A549 (cell line): ENCODE measurements around the gene ZNF831. TPM values are rescaled to one million over a fixed set of nuclear protein-coding genes. Genes with fewer than 3 reads are reported as not detected.

ENCODE experiments used
- ATAC-seq, 2 experiments: fragments of 200-7000 bp in 1 of 2; fragments of >200 bp in 1 of 2; cut with Nextera tagmentation in 1 of 2; cut with Tn5 transposase in 1 of 2; 3 replicates each; pipeline versions ENCODE4 v1.8.0 to v1.9.1; 2018 to 2020; ENCODE audit warnings: mild to moderate bottlenecking in 1 of 2, moderate library complexity in 1 of 2
- CTCF ChIA-PET: fragments of 300-600 bp; sonication (Branson Sonifier 250); formaldehyde crosslinking; extraction: SDS; loops from one replicate; lab custom pipeline; 2021; ENCODE audit warnings: antibody characterized with exemption, inconsistent platforms; lab: Yijun Ruan, JAX
- POLR2A ChIA-PET: fragments of 350-600 bp; formaldehyde crosslinking; extraction: SDS; loops from one replicate; lab custom pipeline; 2021; ENCODE audit warnings: antibody characterized with exemption, inconsistent platforms; lab: Yijun Ruan, JAX
- DNase-seq, 2 experiments: peaks; one replicate each; pipeline versions ENCODE4 v3.0.0 to v3.0.0-alpha.2; 2011 to 2016; ENCODE audit warnings: low read depth in 1 of 2, low spot score in 1 of 2
- FAIRE-seq: peaks from 2 replicates; lab custom pipeline; 2011; peaks lifted over from hg19 to GRCh38; lab: Jason Lieb, UNC
- H3K27ac ChIP-seq, 2 experiments: fragments of >200 bp; sonication (Bioruptor Twin); formaldehyde crosslinking; 3 replicates each; pipeline ENCODE4 v1.5.1; 2016 to 2017
- H3K4me1 ChIP-seq: fragments of >200 bp; sonication (Bioruptor Twin); formaldehyde crosslinking; 3 replicates; pipeline ENCODE4 v1.6.1; 2016
- H3K4me2 ChIP-seq: fragments of >200 bp; sonication (Bioruptor Twin); formaldehyde crosslinking; 3 replicates; pipeline ENCODE4 v1.6.1; 2016
- H3K4me3 ChIP-seq: fragments of >200 bp; sonication (Bioruptor Twin); formaldehyde crosslinking; 3 replicates; pipeline ENCODE4 v1.5.1; 2016
- H3K9me3 ChIP-seq: fragments of >200 bp; sonication (Bioruptor Twin); formaldehyde crosslinking; 3 replicates; pipeline ENCODE4 v1.6.1; 2016
- BHLHE40 ChIP-seq: IDR thresholded peaks from 2 replicates; pipeline ENCODE4 v1.6.1; 2012; ENCODE audit warnings: low read depth, low read length, inconsistent platforms
- CBX2 ChIP-seq: fragments of 200-600 bp; sonication (generic); IDR thresholded peaks from 2 replicates; pipeline ENCODE4 v1.6.1; 2016; ENCODE audit warnings: low read depth, mild to moderate bottlenecking, borderline replicate concordance
- CBX8 ChIP-seq: fragments of 200-600 bp; sonication (generic); IDR thresholded peaks from 2 replicates; pipeline ENCODE4 v1.6.1; 2016
- EHMT2 ChIP-seq: fragments of 200-600 bp; sonication (generic); IDR thresholded peaks from 2 replicates; pipeline ENCODE4 v1.6.1; 2016; ENCODE audit warnings: antibody characterized with exemption, low read depth, mild to moderate bottlenecking, moderate library complexity
- GATA3 ChIP-seq: IDR thresholded peaks from 2 replicates; pipeline ENCODE4 v1.6.1; 2012; ENCODE audit warnings: borderline replicate concordance
- HEYL ChIP-seq: fragments of 250-450 bp; sonication (Bioruptor Pico); IDR thresholded peaks from 2 replicates; pipeline ENCODE4 v1.8.0; 2021; ENCODE audit warnings: mild to moderate bottlenecking, moderate library complexity
- JUN ChIP-seq, 2 experiments: fragments of >200 bp; sonication (Bioruptor Twin); formaldehyde crosslinking; IDR thresholded peaks; 2 replicates in 1 of 2; 3 replicates in 1 of 2; pipeline ENCODE4 v1.6.1; 2016 to 2017
- MAFK ChIP-seq: fragments of 450-650 bp; IDR thresholded peaks from 2 replicates; pipeline ENCODE4 v1.6.1; 2014; ENCODE audit not compliant: partially characterized antibody
- NFE2L2 ChIP-seq: fragments of 150-350 bp; conservative IDR thresholded peaks from 2 replicates; pipeline ENCODE4 v1.6.1; 2014; ENCODE audit warnings: low read length
- NPAS2 ChIP-seq: fragments of 250-450 bp; sonication (Bioruptor Pico); IDR thresholded peaks from 2 replicates; pipeline ENCODE4 v1.8.0; 2022; ENCODE audit warnings: mild to moderate bottlenecking, moderate library complexity, borderline replicate concordance
- POLR2AphosphoS2 ChIP-seq: conservative IDR thresholded peaks from 2 replicates; pipeline ENCODE4 v1.6.1; 2012; ENCODE audit warnings: low read length, improper control_type of control experiment, inconsistent platforms
- RARB ChIP-seq: fragments of 250-450 bp; sonication (Bioruptor Pico); IDR thresholded peaks from 2 replicates; pipeline ENCODE4 v1.8.0; 2021; ENCODE audit warnings: mild to moderate bottlenecking, moderate library complexity
- RNF2 ChIP-seq: fragments of 200-600 bp; sonication (generic); IDR thresholded peaks from 2 replicates; pipeline ENCODE4 v1.6.1; 2016; ENCODE audit warnings: low read depth, mild to moderate bottlenecking, antibody characterized with exemption, moderate library complexity, borderline replicate concordance
- SMC3 ChIP-seq: fragments of >200 bp; sonication (Bioruptor Twin); formaldehyde crosslinking; IDR thresholded peaks from 3 replicates; pipeline ENCODE4 v1.6.1; 2018; ENCODE audit warnings: inconsistent platforms
- TP53 ChIP-seq: fragments of 250-450 bp; sonication (Bioruptor Pico); IDR thresholded peaks from 2 replicates; pipeline ENCODE4 v1.5.0; 2021; ENCODE audit warnings: mild to moderate bottlenecking, moderate library complexity
- ZC3H11A ChIP-seq: fragments of 450-650 bp; IDR thresholded peaks from 2 replicates; pipeline ENCODE4 v1.6.1; 2014; ENCODE audit warnings: antibody characterized with exemption, mild to moderate bottlenecking
- ZSCAN20 ChIP-seq: fragments of 250-450 bp; sonication (Bioruptor Pico); IDR thresholded peaks from 2 replicates; pipeline ENCODE4 v1.8.0; 2022; ENCODE audit warnings: mild to moderate bottlenecking, moderate library complexity
- WGBS: methylation state at CpG from one replicate; pipeline ENCODE4 v1.1.6; 2017; ENCODE audit errors: missing lambda C conversion rate; 5-methylcytosine and 5-hydroxymethylcytosine counted together
- polyA plus RNA-seq, 4 experiments: library from polyadenylated mRNA; depleted of rRNA in 3 of 4; stranded (reverse); fragments of >200 nt; fragmentation: RNase III in 1 of 4; extraction: RNeasy Plus Mini Kit Qiagen cat#74134 plus additional on column Dnase treatment in 1 of 4; gene quantifications; 2 replicates in 3 of 4; 3 replicates in 1 of 4; pipeline ENCODE4 v1.2.3, GENCODE V29; 2011 to 2017
- TF ChIP-seq, protein P1 (sequence below): fragments of 250-450 bp; sonication (Bioruptor Pico); IDR thresholded peaks from 2 replicates; pipeline ENCODE4 v1.5.0; 2021; ENCODE audit warnings: mild to moderate bottlenecking, moderate library complexity, borderline replicate concordance
- TF ChIP-seq, protein P2 (sequence below): fragments of 200-600 bp; sonication (generic); IDR thresholded peaks from 2 replicates; pipeline ENCODE4 v1.6.1; 2016; ENCODE audit warnings: antibody characterized with exemption, mild to moderate bottlenecking, moderate library complexity
- TF ChIP-seq, protein P3 (sequence below): IDR thresholded peaks from 2 replicates; pipeline ENCODE4 v1.6.1; 2012

Gene ZNF831
- polyA plus RNA-seq, 2 of the 4 experiments (the other 2 are of a cell fraction), result not detected

DNA sequence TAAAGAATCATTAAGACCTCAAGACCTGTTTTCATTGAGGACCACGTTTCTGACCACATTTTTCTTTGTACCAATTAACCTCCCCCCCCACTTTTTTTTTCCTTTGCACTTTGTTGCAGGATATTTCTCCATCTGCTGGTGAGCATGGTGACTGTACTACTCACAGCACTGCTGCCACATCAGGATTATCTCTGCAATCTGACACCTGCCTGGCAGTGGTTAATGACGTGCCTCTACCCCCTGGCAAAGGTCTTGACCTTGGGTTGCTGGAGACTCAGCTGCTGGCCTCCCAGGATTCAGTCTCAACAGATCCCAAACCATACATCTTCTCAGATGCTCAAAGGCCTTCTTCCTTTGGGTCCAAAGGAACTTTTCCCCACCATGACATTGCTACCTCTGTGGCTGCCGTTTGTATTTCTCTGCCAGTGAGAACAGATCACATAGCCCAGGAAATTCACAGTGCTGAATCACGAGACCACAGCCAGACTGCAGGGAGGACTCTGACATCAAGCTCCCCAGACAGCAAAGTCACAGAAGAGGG lies 90.2 kb downstream of the ZNF831 start:
- Histone ChIP-seq H3K9me3 (peaks cover 31% of the 10 kb centered on the region), H3K27ac (no peak overlapping the region), H3K4me1 (no peaks in the 10 kb centered on the region), H3K4me2 (no peak overlapping the region), H3K4me3 (no peak overlapping the region)
- FAIRE-seq (no peak), ATAC-seq (no peak), DNase-seq (no peak)
- WGBS, result 5% methylated on average over 4 of the region's 4 CpGs
- CTCF ChIA-PET, result interaction anchor here (0.6 to 1.4 kb wide), 2 partner anchors 150 to 315 kb away, joined by 3 to 4 read pairs; no protein-coding TSS in a partner anchor
- POLR2A ChIA-PET, result no interaction called here
- TF ChIP-seq NPAS2 (CRISPR knock-in tag), result no peak
- TF ChIP-seq ZSCAN20 (CRISPR knock-in tag), result no peak
- TF ChIP-seq SMC3, result no peak
- TF ChIP-seq HEYL (CRISPR knock-in tag), result no peak
- TF ChIP-seq RNF2, result no peak
- TF ChIP-seq ZC3H11A, result no peak
- no peak for TF ChIP-seq CBX2

DNA sequence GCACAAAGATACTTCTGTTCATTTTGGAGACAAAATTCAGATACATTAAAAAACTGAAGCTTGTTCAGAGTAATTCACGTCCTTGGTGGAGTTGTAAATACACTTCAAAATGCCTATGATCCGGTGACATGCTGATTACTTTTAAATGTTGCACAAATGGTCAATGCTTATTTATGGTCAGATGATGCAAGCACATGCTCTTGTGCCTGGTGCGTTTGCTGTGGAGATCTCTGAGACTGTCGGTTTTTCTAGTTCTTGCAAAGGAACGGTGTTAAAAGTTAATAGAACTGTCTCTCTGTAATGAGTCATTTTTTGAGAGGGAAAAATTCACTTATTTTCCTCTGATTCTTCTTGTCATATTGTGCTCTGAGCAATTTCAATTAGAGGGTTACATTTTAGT lies 91.6 kb downstream of the ZNF831 start:
- Histone ChIP-seq H3K4me1 (no peaks in the 10 kb centered on the region), H3K4me3 (no peak overlapping the region), H3K27ac (no peak overlapping the region), H3K4me2 (no peak overlapping the region), H3K9me3 (peaks cover 21% of the 10 kb centered on the region; the same call in 2 of the 3 replicates)
- ChIA-PET POLR2A (no interaction called here), CTCF (interaction anchor here (0.5 to 1.4 kb wide), 3 partner anchors 44 to 822 kb away, joined by 3 to 4 read pairs (median 3); no protein-coding TSS in a partner anchor)
- FAIRE-seq, result no peak
- WGBS, result 24% methylated on average over 5 of the region's 5 CpGs
- ATAC-seq, result no peak
- DNase-seq, result no peak
- TF ChIP-seq GATA3 (no peak), JUN (IDR thresholded peaks at IDR 0.05) (no peak), TP53 (CRISPR knock-in tag) (no peak), RARB (CRISPR knock-in tag) (no peak), POLR2AphosphoS2 (no peak), CBX8 (no peak), BHLHE40 (no peak), MAFK (no peak), NFE2L2 (no peak), EHMT2 (no peak)
- TF ChIP-seq, protein P1, sequence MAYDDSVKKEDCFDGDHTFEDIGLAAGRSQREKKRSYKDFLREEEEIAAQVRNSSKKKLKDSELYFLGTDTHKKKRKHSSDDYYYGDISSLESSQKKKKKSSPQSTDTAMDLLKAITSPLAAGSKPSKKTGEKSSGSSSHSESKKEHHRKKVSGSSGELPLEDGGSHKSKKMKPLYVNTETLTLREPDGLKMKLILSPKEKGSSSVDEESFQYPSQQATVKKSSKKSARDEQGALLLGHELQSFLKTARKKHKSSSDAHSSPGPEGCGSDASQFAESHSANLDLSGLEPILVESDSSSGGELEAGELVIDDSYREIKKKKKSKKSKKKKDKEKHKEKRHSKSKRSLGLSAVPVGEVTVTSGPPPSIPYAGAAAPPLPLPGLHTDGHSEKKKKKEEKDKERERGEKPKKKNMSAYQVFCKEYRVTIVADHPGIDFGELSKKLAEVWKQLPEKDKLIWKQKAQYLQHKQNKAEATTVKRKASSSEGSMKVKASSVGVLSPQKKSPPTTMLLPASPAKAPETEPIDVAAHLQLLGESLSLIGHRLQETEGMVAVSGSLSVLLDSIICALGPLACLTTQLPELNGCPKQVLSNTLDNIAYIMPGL, result no peak
- TF ChIP-seq, protein P2, sequence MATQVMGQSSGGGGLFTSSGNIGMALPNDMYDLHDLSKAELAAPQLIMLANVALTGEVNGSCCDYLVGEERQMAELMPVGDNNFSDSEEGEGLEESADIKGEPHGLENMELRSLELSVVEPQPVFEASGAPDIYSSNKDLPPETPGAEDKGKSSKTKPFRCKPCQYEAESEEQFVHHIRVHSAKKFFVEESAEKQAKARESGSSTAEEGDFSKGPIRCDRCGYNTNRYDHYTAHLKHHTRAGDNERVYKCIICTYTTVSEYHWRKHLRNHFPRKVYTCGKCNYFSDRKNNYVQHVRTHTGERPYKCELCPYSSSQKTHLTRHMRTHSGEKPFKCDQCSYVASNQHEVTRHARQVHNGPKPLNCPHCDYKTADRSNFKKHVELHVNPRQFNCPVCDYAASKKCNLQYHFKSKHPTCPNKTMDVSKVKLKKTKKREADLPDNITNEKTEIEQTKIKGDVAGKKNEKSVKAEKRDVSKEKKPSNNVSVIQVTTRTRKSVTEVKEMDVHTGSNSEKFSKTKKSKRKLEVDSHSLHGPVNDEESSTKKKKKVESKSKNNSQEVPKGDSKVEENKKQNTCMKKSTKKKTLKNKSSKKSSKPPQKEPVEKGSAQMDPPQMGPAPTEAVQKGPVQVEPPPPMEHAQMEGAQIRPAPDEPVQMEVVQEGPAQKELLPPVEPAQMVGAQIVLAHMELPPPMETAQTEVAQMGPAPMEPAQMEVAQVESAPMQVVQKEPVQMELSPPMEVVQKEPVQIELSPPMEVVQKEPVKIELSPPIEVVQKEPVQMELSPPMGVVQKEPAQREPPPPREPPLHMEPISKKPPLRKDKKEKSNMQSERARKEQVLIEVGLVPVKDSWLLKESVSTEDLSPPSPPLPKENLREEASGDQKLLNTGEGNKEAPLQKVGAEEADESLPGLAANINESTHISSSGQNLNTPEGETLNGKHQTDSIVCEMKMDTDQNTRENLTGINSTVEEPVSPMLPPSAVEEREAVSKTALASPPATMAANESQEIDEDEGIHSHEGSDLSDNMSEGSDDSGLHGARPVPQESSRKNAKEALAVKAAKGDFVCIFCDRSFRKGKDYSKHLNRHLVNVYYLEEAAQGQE, result no peak
- TF ChIP-seq, protein P3, sequence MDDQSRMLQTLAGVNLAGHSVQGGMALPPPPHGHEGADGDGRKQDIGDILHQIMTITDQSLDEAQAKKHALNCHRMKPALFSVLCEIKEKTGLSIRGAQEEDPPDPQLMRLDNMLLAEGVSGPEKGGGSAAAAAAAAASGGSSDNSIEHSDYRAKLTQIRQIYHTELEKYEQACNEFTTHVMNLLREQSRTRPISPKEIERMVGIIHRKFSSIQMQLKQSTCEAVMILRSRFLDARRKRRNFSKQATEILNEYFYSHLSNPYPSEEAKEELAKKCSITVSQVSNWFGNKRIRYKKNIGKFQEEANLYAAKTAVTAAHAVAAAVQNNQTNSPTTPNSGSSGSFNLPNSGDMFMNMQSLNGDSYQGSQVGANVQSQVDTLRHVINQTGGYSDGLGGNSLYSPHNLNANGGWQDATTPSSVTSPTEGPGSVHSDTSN, result no peak
